Activated T-helper 1 cell treated with Interleukin-2 at 50 U/mL for 16 hours (primary cell): Measurements from ENCODE around the gene CDYL2.
"Not testable (repeated sequence)": the region's sequence is repeated elsewhere in the genome, so short reads cannot be mapped to it uniquely, and the experiment has no call there.

Experiments used
- DNase-seq: peaks from one replicate; pipeline ENCODE4 v3.0.0-alpha.2; 2020; ENCODE audit warnings: low read depth

CDYL2 gene

GRCh38 chr16:80744856-80745255 is 59.5 kb downstream of the CDYL2 start:
- no peak for DNase-seq

GRCh38 chr16:80743772-80744171 is 60.6 kb downstream of the CDYL2 start:
- no peak for DNase-seq

- DNase-seq = no peak
Observed at GRCh38 chr16:80743273-80743672, 61.1 kb downstream of the CDYL2 start.

GRCh38 chr16:80742331-80742730 is 62.1 kb downstream of the CDYL2 start:
- no peak for DNase-seq

DNA sequence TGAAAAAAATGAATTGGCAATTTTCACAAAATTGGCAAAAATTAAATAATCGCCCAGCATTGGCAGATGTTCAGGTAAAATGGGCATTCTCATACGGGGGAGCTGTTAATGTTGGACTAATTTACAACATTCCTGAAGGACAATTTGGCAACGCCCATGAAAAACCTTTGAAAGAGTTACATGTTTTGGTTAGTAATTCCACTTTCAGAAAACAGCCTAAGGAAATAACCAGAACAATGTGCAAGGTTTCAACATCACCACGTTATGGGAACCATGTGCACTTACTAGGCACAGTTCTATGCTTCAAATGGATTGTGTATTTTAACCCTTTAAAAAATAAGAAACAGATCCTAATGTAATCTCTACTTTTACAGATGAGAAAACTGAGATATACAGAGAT is 62.7 kb downstream of the CDYL2 start:
- DNase-seq = no peak

GRCh38 chr16:80739523-80739922 is 64.9 kb downstream of the CDYL2 start:
- no peak for DNase-seq

DNA sequence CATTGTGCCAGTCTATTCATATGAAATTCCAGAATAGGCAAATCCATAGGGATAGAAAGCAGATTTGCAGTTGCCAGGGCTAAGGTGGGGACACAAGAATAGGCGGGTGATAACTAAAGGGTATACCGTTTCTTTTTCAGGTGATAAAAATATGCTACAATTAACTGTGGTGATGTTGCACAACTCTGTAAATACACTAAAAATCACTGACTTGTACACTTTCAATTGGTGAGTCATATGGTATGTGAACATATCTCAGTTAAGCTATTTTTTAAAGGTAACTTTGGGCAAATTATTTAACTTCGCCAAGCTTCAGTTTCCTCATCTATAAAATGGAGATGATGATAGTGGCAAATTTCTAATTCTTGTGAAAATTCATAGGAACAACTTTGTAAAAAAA is 65.9 kb downstream of the CDYL2 start:
- no peak for DNase-seq

GRCh38 chr16:80735846-80736245 is 68.6 kb downstream of the CDYL2 start:
- DNase-seq = no peak

- DNase-seq = no peak
Observed at GRCh38 chr16:80733407-80733806, 71.0 kb downstream of the CDYL2 start.

DNA sequence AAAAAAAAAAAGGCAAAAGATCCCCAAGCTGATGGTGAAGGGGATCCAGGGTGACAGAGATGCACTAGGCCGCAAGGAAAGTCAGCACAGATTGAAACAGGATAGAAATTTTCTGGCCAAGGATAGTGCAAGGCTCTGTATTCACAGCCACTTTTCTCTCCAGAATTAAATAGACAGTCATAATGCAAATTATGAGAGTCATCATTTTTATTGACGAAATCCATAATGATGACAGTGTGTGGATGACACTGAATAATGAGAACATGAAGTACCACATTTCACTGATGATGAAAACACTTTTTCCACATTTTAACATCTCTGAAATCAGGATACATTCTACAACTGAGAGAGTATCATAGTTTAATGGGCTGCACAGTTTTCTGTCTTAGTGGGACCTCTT is 72.5 kb downstream of the CDYL2 start:
- no peak for DNase-seq

- not testable (repeated sequence) for DNase-seq
Observed at GRCh38 chr16:80727066-80727763, 77.2 kb downstream of the CDYL2 start.

DNA sequence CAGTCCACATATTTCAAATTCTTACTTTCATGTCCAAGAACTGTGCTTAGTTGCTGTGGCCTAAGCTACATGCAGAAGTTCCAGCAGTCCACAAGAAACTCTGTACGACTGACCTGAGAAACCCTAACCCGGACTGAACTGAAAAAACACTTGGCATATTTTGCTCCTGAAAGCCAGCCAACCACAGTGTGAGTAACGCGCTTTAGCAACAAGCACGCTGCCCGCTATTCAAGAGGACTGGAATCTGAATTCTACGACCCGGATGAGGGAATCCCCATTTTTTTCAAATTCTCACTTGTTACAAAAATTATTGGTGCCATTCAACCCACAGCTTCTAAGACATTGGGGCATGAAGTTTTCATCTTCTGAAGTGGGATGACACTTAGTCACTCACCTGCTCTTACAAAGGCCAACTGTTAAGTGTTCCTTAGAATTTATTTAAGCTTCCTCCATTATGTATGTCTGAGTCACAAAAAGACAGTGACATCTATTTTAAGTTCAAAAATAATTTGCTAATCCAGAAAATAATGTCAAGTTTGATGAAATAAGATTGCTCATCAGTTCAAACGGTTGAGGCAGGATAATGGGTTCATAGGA is 78.7 kb downstream of the CDYL2 start:
- DNase-seq = no peak

DNA sequence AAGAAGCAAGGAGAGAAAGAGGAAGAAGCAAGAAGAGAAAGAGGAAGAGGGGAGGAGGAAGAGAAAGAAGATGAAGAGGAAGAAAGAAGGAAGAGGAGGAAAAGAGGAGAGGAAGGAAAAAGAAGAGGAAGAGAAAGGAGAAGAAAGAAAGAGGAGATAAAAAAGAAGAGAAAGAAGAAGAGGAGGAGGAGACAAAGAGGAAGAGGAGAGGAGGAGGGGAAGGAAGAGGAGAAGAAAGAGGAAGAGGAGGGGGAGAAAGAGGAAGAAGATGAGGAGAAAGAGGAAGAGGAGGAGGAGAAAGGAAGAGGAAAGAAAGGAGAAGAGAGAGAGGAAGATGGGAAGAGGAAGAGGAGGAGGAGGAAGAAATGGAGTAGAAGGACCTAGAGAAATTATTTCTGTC is 80.4 kb downstream of the CDYL2 start:
- DNase-seq = no peak

DNA sequence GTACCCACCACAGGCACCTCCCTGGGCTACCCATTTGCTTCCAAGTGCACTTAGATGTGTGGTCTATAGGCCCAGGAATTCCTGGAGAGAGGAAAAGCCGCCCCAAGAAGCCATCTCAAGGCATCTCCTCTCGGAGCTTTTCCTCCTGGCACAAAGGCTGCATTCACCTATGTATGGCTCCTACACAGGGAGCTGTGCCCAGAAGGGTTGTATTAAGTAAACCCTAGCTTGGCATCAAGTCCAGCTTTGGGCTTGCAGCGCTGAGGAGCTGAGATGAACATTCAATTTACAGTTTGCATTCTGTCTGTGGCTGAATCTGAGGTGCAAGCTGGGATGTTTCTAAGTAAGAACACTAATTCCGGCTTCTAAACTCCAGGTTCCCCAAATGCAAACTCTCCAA is 81.3 kb downstream of the CDYL2 start:
- no peak for DNase-seq

- DNase-seq = no peak
Observed at GRCh38 chr16:80720804-80721371, 83.5 kb downstream of the CDYL2 start.

- no peak for DNase-seq
Observed at GRCh38 chr16:80719573-80719972, 84.8 kb downstream of the CDYL2 start.

GRCh38 chr16:80718480-80719220 is 85.7 kb downstream of the CDYL2 start:
- no peak for DNase-seq

- DNase-seq = no peak
Observed at GRCh38 chr16:80717611-80718010, 86.8 kb downstream of the CDYL2 start.

DNA sequence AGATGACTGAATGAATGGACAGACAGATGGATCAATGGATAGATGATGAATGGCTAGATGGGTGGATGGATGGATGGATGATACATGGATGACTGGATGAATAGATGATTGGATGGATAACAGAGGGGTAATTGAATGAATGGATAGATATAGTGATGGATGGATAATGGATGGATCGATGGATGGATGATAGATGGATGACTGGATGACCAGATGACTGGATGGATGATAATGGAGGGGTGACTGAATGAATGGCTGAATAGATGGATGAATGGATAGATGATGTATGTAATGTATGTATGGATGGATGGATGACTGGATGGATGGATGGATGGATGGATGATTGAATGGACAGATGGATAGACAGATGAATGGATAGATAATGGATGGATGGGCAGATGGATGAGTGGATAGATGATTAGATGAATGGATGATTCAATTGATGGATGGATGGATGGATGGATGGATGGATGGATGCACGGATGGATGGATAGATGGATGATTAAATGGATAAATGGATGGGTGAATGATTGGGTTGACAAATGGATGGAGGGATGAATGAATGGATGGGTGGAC is 87.7 kb downstream of the CDYL2 start:
- no peak for DNase-seq

GRCh38 chr16:80711406-80711805 is 93.0 kb downstream of the CDYL2 start:
- DNase-seq = no peak

DNA sequence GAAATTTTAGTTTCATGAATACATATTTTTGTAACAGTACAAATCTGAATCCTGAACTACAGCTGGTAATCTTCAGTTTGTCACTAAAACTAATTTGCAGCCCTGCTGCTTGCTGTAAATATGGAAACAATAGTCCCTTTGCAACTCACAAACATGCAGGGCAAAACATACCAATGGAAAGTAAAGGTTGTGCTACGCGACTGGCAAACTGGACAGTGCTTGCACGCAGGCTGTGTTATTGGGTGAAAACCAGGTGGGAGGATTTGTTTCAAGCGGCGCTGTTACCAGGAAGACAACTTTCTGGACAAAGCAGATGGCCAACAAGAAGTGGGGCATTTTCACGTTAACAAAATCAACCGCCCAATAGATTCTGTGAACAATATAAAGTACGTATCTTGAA is 93.5 kb downstream of the CDYL2 start:
- DNase-seq = no peak

GRCh38 chr16:80708823-80709222 is 95.6 kb downstream of the CDYL2 start:
- DNase-seq = no peak

- DNase-seq = no peak
Observed at GRCh38 chr16:80707686-80708085, 96.7 kb downstream of the CDYL2 start.
